Esophagus mucosa (tissue), 1 donor: Measurements from ENCODE around the gene NEURL2. TPM values are rescaled to one million over a fixed set of nuclear protein-coding genes. Genes with fewer than 3 reads are reported as not detected.

Source experiments
- ATAC-seq: fragments of 200-7000 bp; cut with Tn5 transposase; one replicate; pipeline ENCODE4 v1.9.1; 2020
- total RNA-seq: library from RNA; stranded (reverse); gene quantifications from one replicate; pipeline ENCODE4 v1.2.4, GENCODE V29; 2023
- donor health status: DM: yes; HTN: yes; CAD: no.

The NEURL2 gene
- total RNA-seq, 1 donor from 2014 or later, result 1.9 TPM

DNA sequence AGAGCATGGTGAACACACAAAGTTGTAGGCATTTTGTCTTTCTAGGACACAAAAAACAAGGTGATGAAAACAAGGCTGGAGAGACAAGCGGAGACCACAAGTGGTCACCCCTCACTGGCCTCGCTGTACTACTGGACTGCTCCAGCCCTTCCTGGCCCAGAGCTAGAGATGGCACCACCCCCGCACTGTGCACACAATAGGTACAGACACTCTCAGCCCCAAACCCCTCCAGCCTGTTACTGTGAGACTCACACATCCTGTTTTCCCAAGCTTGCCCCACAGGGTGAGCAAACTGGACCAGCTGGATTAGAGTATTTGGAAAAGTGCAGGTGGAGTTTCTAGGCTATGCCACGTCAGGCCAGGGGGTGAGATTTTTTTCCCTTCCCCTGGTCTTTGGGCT is 18.4 kb downstream of the NEURL2 start:
- ATAC-seq, result peak; percentile 90

DNA sequence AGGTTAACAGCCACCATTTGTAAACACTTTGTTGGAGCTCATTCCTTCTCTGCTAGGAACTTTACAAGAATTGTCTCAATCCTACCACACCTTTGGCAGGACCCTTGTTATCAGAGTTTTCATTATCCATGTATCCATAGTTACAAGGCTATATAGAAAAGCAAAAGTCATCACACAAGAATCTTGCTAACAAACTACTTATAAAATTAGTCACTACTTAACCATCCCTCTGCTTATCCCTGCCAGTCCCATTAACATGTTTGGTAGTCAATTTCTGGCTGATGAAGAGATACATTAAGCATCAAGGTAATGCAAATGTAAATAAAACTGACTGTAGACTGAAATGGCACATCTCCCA is 23.2 kb downstream of the NEURL2 start:
- no peak for ATAC-seq

- no peak for ATAC-seq
Measured at GRCh38 chr20:45867136-45867818, 23.7 kb downstream of the NEURL2 start.

DNA sequence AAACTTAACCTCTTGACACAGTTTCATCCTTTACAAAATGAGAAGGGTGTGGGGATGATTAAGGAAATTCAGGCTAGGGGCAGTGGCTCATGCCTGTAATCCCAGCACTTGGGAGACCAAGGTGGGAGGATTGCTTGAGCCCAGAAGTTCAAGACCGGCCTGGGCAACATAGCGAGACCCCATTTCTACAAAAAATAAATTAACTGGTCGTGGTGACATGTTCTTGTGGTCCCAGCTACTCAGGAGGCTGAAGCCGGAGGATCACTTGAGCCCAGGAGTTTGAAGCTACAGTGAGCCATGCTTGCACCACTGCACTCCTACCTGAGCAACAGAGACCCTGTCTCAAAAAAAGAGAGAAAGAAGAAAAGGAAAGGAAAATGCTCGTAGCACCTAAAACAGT is 24.6 kb downstream of the NEURL2 start:
- ATAC-seq, result no peak

GRCh38 chr20:45863543-45864470 is 27.2 kb downstream of the NEURL2 start:
- ATAC-seq, result peak; percentile 32

GRCh38 chr20:45861221-45862075 is 29.6 kb downstream of the NEURL2 start:
- no peak for ATAC-seq

DNA sequence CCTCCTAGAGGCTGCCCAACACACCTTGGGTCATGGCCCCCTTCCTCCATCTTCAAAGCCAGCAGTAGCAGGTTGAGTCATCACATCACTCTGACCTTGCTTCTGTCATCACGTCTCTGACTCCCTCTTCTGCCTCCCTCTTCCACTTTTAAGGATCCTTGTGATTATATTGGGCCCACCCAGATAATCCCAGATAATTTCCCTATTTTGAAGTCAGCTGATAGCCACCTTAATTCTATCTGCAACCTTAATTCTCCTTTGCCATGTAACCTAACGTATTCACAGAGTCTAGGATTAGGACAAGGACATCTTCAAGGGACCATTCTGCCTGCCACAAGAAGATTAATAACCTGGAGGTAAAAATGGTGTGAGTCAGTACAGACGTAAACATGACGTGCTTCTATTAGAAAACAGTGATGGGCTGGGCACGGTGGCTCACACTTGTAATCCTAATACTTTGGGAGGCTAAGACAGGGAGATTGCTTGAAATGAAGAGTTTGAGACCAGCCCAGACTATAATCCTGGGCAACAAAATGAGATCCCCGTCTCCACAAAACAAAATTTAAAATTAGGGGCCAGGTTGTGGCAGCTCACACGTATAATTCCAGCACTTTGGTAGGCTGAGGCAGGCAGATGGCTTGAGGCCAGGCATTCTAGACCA is 30.3 kb downstream of the NEURL2 start:
- ATAC-seq, result no peak

- ATAC-seq, result no peak
Measured at GRCh38 chr20:45859916-45860315, 31.1 kb downstream of the NEURL2 start.

DNA sequence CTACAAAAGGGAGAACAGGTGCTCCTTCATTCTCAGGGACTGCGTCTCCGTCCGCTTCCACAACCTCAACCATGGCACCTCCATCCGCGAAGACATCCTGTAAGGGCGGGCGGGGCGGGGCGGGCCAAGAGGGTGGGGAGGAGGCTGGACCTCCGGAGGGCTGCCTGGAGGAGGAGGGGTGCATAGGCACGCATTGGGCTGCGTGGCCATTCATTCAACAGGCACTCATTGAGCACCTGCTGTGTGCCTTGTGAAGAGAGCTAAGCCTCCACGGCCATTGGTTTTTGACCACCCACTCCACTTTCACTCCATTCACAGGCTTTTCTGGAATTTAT is 33.2 kb downstream of the NEURL2 start:
- no peak for ATAC-seq

DNA sequence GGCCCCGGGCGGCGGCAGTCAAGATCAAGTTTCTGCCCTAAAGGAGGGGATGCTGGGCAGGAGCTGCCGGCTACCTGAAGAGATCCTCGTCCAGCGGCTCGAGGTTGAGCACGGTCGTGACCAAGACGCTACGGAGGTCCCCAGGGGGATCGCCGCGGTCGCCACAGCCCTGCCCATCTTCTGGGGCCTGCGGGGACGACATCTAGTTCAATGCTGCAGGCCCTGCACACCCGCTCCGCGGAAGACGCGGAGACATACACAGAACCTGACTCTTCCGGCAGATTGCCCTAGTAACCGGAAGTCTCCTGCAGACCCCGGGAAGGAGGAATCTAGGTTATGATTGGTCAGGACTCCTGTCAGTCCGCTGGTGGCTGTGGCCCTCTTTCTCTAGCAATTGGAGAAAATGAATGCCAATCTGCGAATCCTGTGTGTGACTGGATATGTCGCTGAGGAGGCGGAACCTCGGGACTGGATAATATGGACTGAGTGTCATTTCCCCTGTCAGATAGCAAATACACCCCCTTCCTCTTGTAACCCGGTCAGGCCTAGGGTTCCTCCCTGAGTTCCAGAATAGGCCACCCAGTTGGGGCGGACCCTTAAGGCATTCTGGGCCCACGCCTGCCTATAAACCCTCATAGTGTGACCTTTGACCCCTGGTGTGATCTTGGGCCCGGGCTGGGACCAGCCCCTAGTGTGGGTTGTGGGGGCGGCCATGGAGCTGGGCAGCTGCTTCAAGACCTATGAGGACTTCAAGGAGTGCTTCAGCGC is 33.7 kb downstream of the NEURL2 start, which contains the start of the genes ACOT8 and ZSWIM3:
Gene ACOT8 (minus strand): TSS at position 279 of the 768 bp plus-strand sequence. CDS start 77 bp downstream, at position 202.
Gene ZSWIM3 (plus strand): TSS at position 501 of the 768 bp plus-strand sequence. CDS start 212 bp downstream, at position 713.
- ATAC-seq, result peak; percentile 98

DNA sequence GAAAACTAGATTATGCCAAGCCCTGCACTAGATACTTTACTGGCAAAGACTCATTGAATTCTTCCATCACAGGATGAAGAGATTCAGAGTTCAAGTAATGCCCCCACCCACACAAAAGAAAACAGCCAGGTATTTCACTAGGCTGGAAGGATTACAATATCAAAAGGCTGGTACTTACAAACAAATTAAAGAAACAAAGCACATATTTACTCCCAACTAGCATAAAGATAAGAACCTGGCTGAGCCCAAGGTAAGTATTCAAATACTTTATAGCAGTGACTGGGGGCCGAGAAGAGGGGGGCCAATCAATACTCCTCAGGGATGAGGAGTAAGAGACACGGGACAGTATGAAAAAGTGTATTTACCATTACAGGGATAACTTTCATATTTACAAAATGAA is 37.5 kb downstream of the NEURL2 start:
- no peak for ATAC-seq

DNA sequence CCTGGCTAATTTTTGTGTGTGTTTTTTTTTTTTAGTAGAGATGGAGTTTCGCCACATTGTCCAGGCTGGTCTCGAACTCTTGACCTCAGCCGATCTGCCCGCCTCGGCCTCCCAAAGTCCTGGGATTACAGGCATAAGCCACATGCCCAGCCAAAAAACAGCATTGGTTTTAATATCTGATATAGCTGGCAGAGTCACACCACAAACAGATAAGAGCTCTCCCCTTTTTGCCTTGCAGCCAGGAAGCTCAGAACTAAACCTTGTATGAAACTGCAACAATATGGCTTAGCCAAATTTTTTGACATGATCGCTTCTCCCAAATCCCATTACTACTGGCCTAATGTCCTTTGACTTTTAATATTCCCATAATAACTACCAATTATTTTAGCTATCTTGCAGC is 38.7 kb downstream of the NEURL2 start:
- ATAC-seq, result no peak

- ATAC-seq, result no peak
Measured at GRCh38 chr20:45851501-45851900, 39.5 kb downstream of the NEURL2 start.

GRCh38 chr20:45850926-45851325 is 40.1 kb downstream of the NEURL2 start:
- no peak for ATAC-seq

- no peak for ATAC-seq
Measured at GRCh38 chr20:45850238-45850637, 40.8 kb downstream of the NEURL2 start.

DNA sequence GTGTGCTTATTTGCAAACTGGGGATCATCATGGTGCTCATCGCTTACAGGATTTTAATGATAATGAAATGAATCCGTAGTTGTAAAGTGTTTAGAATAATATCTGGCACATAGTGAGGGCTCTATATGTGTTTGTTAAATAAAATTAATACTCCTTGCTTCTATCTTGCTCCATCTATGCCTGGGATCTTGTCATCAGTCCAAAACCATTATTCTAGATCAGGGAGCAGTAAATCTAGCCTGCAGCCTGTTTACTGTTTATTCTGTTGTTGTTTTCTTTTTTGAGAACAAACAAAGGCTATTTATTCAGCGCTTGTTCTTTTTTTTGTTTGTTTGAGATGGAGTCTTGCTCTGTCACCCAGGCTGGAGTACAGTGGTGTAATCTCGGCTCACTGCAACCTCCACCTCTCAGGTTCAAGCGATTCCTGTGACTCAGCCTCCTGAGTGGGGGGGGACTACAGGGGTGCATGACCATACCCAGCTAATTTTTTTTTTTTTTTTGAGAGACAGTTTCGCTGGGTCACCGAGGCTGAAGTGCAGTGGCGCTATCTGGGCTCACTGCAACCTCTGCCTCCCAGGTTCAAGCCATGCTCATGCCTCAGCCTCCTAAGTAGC is 41.9 kb downstream of the NEURL2 start:
- no peak for ATAC-seq

DNA sequence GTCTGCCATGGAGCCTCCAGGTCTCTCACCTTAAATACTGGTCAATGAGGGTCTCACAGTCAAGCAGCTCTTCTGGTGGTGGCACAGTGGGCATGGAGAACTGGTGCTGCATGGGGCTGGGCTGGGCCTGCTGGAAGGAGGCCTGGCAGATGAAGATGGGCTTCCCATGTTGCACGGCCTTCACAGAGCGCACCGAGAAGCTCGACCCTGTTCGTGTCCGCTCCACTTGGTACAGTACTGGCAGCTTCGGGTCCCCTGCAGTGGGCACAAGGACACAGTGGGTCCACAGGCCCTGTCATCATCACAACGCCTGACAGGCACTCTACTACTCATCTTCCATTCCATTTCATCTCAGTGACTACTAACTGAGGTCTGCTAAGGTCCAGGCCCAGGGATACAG is 42.6 kb downstream of the NEURL2 start:
- ATAC-seq, result no peak

- no peak for ATAC-seq
Measured at GRCh38 chr20:45845452-45845851, 45.6 kb downstream of the NEURL2 start.

- no peak for ATAC-seq
Measured at GRCh38 chr20:45843506-45843905, 47.5 kb downstream of the NEURL2 start.

GRCh38 chr20:45842169-45842812 is 48.7 kb downstream of the NEURL2 start:
- no peak for ATAC-seq
